ENCODE measurements around the gene SLC22A17. TPM values are rescaled to one million over a fixed set of nuclear protein-coding genes. Genes with fewer than 3 reads are reported as not detected.

The SLC22A17 gene
- total RNA-seq, 1 experiment from 2014 or later, result 5.9 TPM

GRCh38 chr14:23351681-23352505 is 794 bp downstream of the SLC22A17 start:
- DNase-seq (ENCODE audit: low read depth, low spot score) (no peak), ATAC-seq (peak; percentile 16)
- ChIA-PET CTCF (no interaction called here), RAD21 (ENCODE audit: low non-redundant PET in 1 of 2, low total read pairs in 2 of 2, uncharacterized antibody in 2 of 2, unreplicated experiment in 2 of 2) (no interaction called here), POLR2A (no interaction called here)
- Histone ChIP-seq H3K27me3 (ENCODE audit: insufficient read depth, low read length) (no peaks in the 10 kb centered on the region), H3K4me3 (replicated peaks in 1 of 2; ENCODE audit: low read depth in 1 of 2, low read length in 2 of 2) (peak overlapping the region; percentile 50 to 60), H3K9ac (ENCODE audit: low read length) (peak overlapping the region; percentile 41), H3K79me2 (ENCODE audit: insufficient read depth, low read length) (no peaks in the 10 kb centered on the region), H3K27ac (ENCODE audit: low read depth, low read length) (peak overlapping the region; percentile 25; the same call in 1 of the 2 replicates), H4K20me1 (ENCODE audit: insufficient read depth) (no peaks in the 10 kb centered on the region), H3K36me3 (ENCODE audit: control insufficient read depth in 1 of 2, insufficient read depth in 2 of 2, low read length in 2 of 2) (no peaks in the 10 kb centered on the region), H3K9me2 (ENCODE audit: insufficient read depth) (no peaks in the 10 kb centered on the region), H3K9me3 (ENCODE audit: control insufficient read depth in 1 of 2, insufficient read depth in 1 of 2, low read depth in 1 of 2, low read length in 2 of 2) (no peaks in the 10 kb centered on the region), H3K4me2 (ENCODE audit: low read length) (peak overlapping the region; percentile 72), H3K4me1 (ENCODE audit: control insufficient read depth in 1 of 2, insufficient read depth in 2 of 2, low read length in 2 of 2) (0 out of 4 replicates have a peak, but pooled peaks cover 0 to 2% of the 10 kb centered on the region in 2 experiments), H2AFZ (ENCODE audit: low read depth, low read length, poor library complexity, severe bottlenecking) (no peak overlapping the region)
- no TSS peak for BruUV-seq (replicated peaks)
- TF ChIP-seq ZBTB33 (IDR thresholded peaks at IDR 0.05; ENCODE audit: extremely low read depth, insufficient replicate concordance, low read length) (no peak), CEBPB (IDR thresholded peaks at IDR 0.05; ENCODE audit: low read depth) (no peak)
- intact Hi-C loops (cut with micrococcal nuclease), result no loop called here

GRCh38 chr14:23349156-23349845 is 3.4 kb downstream of the SLC22A17 start:
- intact Hi-C loops (cut with micrococcal nuclease), result no loop called here
- TF ChIP-seq EZH2 (IDR thresholded peaks at IDR 0.05) (no peak), CEBPB (IDR thresholded peaks at IDR 0.05; ENCODE audit: low read depth) (no peak), SRF (IDR thresholded peaks at IDR 0.05; ENCODE audit: low read depth) (no peak), JUND (IDR thresholded peaks at IDR 0.05) (no peak), ATF3 (IDR thresholded peaks at IDR 0.05) (no peak)
- POLR2A ChIA-PET, result no interaction called here

More at GRCh38 chr14:23349156-23349845, 3.4 kb downstream of the SLC22A17 start:
- CTCF ChIA-PET, result no interaction called here
- no peaks in the 10 kb centered on the region for H4K20me1 ChIP-seq (ENCODE audit: insufficient read depth)
- H3K4me3 ChIP-seq (replicated peaks in 1 of 2; ENCODE audit: low read depth in 1 of 2, low read length in 2 of 2), result no peak overlapping the region
- no peaks in the 10 kb centered on the region for H3K27me3 ChIP-seq (ENCODE audit: insufficient read depth, low read length)
- H3K79me2 ChIP-seq (ENCODE audit: insufficient read depth, low read length), result no peaks in the 10 kb centered on the region
- RAD21 ChIA-PET (ENCODE audit: low non-redundant PET in 1 of 2, low total read pairs in 2 of 2, uncharacterized antibody in 2 of 2, unreplicated experiment in 2 of 2), result no interaction called here
- DNase-seq (ENCODE audit: low read depth, low spot score), result no peak
- H3K9ac ChIP-seq (ENCODE audit: low read length), result no peak overlapping the region
- H3K9me3 ChIP-seq (ENCODE audit: control insufficient read depth in 1 of 2, insufficient read depth in 1 of 2, low read depth in 1 of 2, low read length in 2 of 2), result no peaks in the 10 kb centered on the region
- BruUV-seq (replicated peaks), result no TSS peak
- no peak overlapping the region for H2AFZ ChIP-seq (ENCODE audit: low read depth, low read length, poor library complexity, severe bottlenecking)
- H3K4me1 ChIP-seq (ENCODE audit: control insufficient read depth in 1 of 2, insufficient read depth in 2 of 2, low read length in 2 of 2), result 0 out of 4 replicates have a peak, but pooled peaks cover 0 to 2% of the 10 kb centered on the region in 2 experiments
- no peaks in the 10 kb centered on the region for H3K9me2 ChIP-seq (ENCODE audit: insufficient read depth)
- no peak overlapping the region for H3K27ac ChIP-seq (ENCODE audit: low read depth, low read length)
- H3K4me2 ChIP-seq (ENCODE audit: low read length), result no peak overlapping the region
- no peak for ATAC-seq
- H3K36me3 ChIP-seq (ENCODE audit: control insufficient read depth in 1 of 2, insufficient read depth in 2 of 2, low read length in 2 of 2), result no peaks in the 10 kb centered on the region
